GM21447 (cell line): Measurements from ENCODE around the gene OR4C15.

Experiments used
- ATAC-seq: cut with Tn5 transposase; IDR thresholded peaks from one replicate; pipeline ENCODE4 v1.9.1; 2021; ENCODE audit not compliant: unreplicated experiment

OR4C15 gene

DNA sequence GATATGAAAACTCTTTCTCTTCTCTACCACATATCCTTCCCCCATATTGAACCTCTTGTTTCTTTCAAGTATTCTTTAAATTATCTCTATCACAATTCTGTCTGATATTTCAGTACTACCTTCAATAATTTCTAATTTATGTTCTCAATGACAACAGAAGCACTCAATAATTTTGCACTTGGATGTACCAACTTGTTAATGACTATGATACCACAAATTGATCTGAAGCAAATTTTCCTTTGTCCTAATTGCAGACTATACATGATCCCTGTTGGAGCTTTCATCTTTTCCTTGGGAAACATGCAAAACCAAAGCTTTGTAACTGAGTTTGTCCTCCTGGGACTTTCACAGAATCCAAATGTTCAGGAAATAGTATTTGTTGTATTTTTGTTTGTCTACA is at the start of gene OR4C15:
Gene OR4C15, plus strand, starts transcription at position 301 of the 400 bp plus-strand sequence. Its CDS starts 0 bp downstream, at position 301.
- ATAC-seq: no peak

DNA sequence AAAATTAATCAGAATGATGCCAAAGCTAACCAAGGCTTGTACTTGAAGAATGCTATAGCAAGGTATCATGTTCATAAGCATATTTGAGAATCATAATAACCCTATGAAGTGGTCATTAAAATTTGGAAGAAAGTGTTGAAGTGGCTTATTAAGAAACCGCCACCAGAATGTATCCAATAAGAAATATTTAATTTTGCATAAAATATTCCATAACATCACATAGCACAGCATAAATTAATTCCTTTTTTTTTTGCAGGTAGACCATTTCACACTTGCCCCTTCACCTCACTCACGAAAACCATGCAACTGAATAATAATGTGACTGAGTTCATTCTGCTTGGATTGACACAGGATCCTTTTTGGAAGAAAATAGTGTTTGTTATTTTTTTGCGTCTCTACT is 17.6 kb downstream of the OR4C15 start, which contains the start of gene OR4C16:
Gene OR4C16, plus strand, starts transcription at position 301 of the 400 bp plus-strand sequence. Its CDS starts 0 bp downstream, at position 301.
- ATAC-seq: no peak

DNA sequence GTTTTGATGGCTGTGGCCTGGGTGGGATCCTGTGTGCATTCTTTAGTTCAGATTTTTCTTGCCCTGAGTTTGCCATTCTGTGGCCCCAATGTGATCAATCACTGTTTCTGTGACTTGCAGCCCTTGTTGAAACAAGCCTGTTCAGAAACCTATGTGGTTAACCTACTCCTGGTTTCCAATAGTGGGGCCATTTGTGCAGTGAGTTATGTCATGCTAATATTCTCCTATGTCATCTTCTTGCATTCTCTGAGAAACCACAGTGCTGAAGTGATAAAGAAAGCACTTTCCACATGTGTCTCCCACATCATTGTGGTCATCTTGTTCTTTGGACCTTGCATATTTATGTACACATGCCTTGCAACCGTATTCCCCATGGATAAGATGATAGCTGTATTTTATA is 18.3 kb downstream of the OR4C15 start:
- ATAC-seq: no peak
